Measurements from ENCODE around the gene UQCRC1. TPM values are rescaled to one million over a fixed set of nuclear protein-coding genes. Genes with fewer than 3 reads are reported as not detected.

UQCRC1 gene
- total and polyA plus RNA-seq, 9 donors = 138 to 201 (median 195) TPM

- Histone ChIP-seq H3K36me3 (ENCODE audit: control insufficient read depth, insufficient read depth, low read length) (peaks cover 14% of the 10 kb centered on the region), H3K27ac (ENCODE audit: low read length) (no peak overlapping the region), H3K9me3 (replicated peaks; ENCODE audit: control insufficient read depth, low read depth, low read length) (no peaks in the 10 kb centered on the region), H3K4me1 (ENCODE audit: control insufficient read depth, insufficient read depth, low read length) (peaks cover 31% of the 10 kb centered on the region), H3K4me3 (ENCODE audit: low read length) (no peak overlapping the region), H3K27me3 (ENCODE audit: control insufficient read depth, insufficient read depth, low read length) (peaks cover 38% of the 10 kb centered on the region)
- DNase-seq = no peak
- WGBS (ENCODE audit: insufficient coverage) = 83% methylated on average over 5 of the region's 9 CpGs
Observed at GRCh38 chr3:48593337-48593736, 16.1 kb downstream of the UQCRC1 start.

- whole genome bisulfite sequencing (ENCODE audit: insufficient coverage) = 88% methylated on average over 20 of the region's 21 CpGs
- Histone ChIP-seq H3K27me3 (ENCODE audit: control insufficient read depth, insufficient read depth, low read length) (peaks cover 38% of the 10 kb centered on the region), H3K36me3 (ENCODE audit: control insufficient read depth, insufficient read depth, low read length) (peaks cover 6% of the 10 kb centered on the region), H3K9me3 (replicated peaks; ENCODE audit: control insufficient read depth, low read depth, low read length) (no peaks in the 10 kb centered on the region), H3K4me1 (ENCODE audit: control insufficient read depth, insufficient read depth, low read length) (peaks cover 24% of the 10 kb centered on the region), H3K27ac (ENCODE audit: low read length) (no peak overlapping the region), H3K4me3 (ENCODE audit: low read length) (no peak overlapping the region)
- DNase-seq = no peak
Observed at GRCh38 chr3:48592519-48593087, 16.8 kb downstream of the UQCRC1 start.

GRCh38 chr3:48591886-48592518 is 17.4 kb downstream of the UQCRC1 start:
- peaks cover 38% of the 10 kb centered on the region for H3K27me3 ChIP-seq (ENCODE audit: control insufficient read depth, insufficient read depth, low read length)
- no peak for DNase-seq
- 89% methylated on average over 16 of the region's 22 CpGs for WGBS (ENCODE audit: insufficient coverage)
- H3K9me3 ChIP-seq (replicated peaks; ENCODE audit: control insufficient read depth, low read depth, low read length) = no peaks in the 10 kb centered on the region
- peaks cover under 1% of the 10 kb centered on the region for H3K36me3 ChIP-seq (ENCODE audit: control insufficient read depth, insufficient read depth, low read length)
- peaks cover 19% of the 10 kb centered on the region for H3K4me1 ChIP-seq (ENCODE audit: control insufficient read depth, insufficient read depth, low read length)
- H3K27ac ChIP-seq (ENCODE audit: low read length) = no peak overlapping the region
- no peak overlapping the region for H3K4me3 ChIP-seq (ENCODE audit: low read length)

- Histone ChIP-seq H3K4me1 (ENCODE audit: control insufficient read depth, insufficient read depth, low read length) (peaks cover 17% of the 10 kb centered on the region), H3K4me3 (ENCODE audit: low read length) (no peak overlapping the region), H3K9me3 (replicated peaks; ENCODE audit: control insufficient read depth, low read depth, low read length) (no peaks in the 10 kb centered on the region), H3K27me3 (ENCODE audit: control insufficient read depth, insufficient read depth, low read length) (peaks cover 38% of the 10 kb centered on the region), H3K36me3 (ENCODE audit: control insufficient read depth, insufficient read depth, low read length) (no peaks in the 10 kb centered on the region), H3K27ac (ENCODE audit: low read length) (no peak overlapping the region)
- 88% methylated on average over 14 of the region's 14 CpGs for WGBS (ENCODE audit: insufficient coverage)
- DNase-seq = no peak
Observed at GRCh38 chr3:48591436-48591835, 18.0 kb downstream of the UQCRC1 start.

GRCh38 chr3:48588230-48588629 is 21.2 kb downstream of the UQCRC1 start:
- Histone ChIP-seq H3K27me3 (ENCODE audit: control insufficient read depth, insufficient read depth, low read length) (peaks cover 11% of the 10 kb centered on the region), H3K4me3 (ENCODE audit: low read length) (no peak overlapping the region), H3K9me3 (replicated peaks; ENCODE audit: control insufficient read depth, low read depth, low read length) (no peaks in the 10 kb centered on the region), H3K27ac (ENCODE audit: low read length) (no peak overlapping the region), H3K4me1 (ENCODE audit: control insufficient read depth, insufficient read depth, low read length) (no peaks in the 10 kb centered on the region), H3K36me3 (ENCODE audit: control insufficient read depth, insufficient read depth, low read length) (no peaks in the 10 kb centered on the region)
- DNase-seq = no peak
- WGBS (ENCODE audit: insufficient coverage) = 44% methylated on average over 15 of the region's 15 CpGs

- peaks cover 8% of the 10 kb centered on the region for H3K27me3 ChIP-seq (ENCODE audit: control insufficient read depth, insufficient read depth, low read length)
- 77% methylated on average over 8 of the region's 11 CpGs for WGBS (ENCODE audit: insufficient coverage)
- no peaks in the 10 kb centered on the region for H3K36me3 ChIP-seq (ENCODE audit: control insufficient read depth, insufficient read depth, low read length)
- H3K4me1 ChIP-seq (ENCODE audit: control insufficient read depth, insufficient read depth, low read length) = no peaks in the 10 kb centered on the region
- no peak overlapping the region for H3K27ac ChIP-seq (ENCODE audit: low read length)
- DNase-seq = no peak
- H3K4me3 ChIP-seq (ENCODE audit: low read length) = no peak overlapping the region
- H3K9me3 ChIP-seq (replicated peaks; ENCODE audit: control insufficient read depth, low read depth, low read length) = no peaks in the 10 kb centered on the region
Observed at GRCh38 chr3:48587686-48588085, 21.8 kb downstream of the UQCRC1 start.

GRCh38 chr3:48585411-48585810 is 24.0 kb downstream of the UQCRC1 start:
- Histone ChIP-seq H3K36me3 (ENCODE audit: control insufficient read depth, insufficient read depth, low read length) (no peaks in the 10 kb centered on the region), H3K4me1 (ENCODE audit: control insufficient read depth, insufficient read depth, low read length) (no peaks in the 10 kb centered on the region), H3K4me3 (ENCODE audit: low read length) (no peak overlapping the region), H3K27ac (ENCODE audit: low read length) (no peak overlapping the region), H3K27me3 (ENCODE audit: control insufficient read depth, insufficient read depth, low read length) (peaks cover 8% of the 10 kb centered on the region), H3K9me3 (replicated peaks; ENCODE audit: control insufficient read depth, low read depth, low read length) (no peaks in the 10 kb centered on the region)
- no peak for DNase-seq
- WGBS (ENCODE audit: insufficient coverage) = 79% methylated on average over 2 of the region's 8 CpGs

GRCh38 chr3:48584836-48585235 is 24.6 kb downstream of the UQCRC1 start:
- H3K9me3 ChIP-seq (replicated peaks; ENCODE audit: control insufficient read depth, low read depth, low read length) = no peaks in the 10 kb centered on the region
- H3K4me3 ChIP-seq (ENCODE audit: low read length) = no peak overlapping the region
- H3K36me3 ChIP-seq (ENCODE audit: control insufficient read depth, insufficient read depth, low read length) = no peaks in the 10 kb centered on the region
- 55% methylated on average over 2 of the region's 9 CpGs for WGBS (ENCODE audit: insufficient coverage)
- peaks cover 5% of the 10 kb centered on the region for H3K27me3 ChIP-seq (ENCODE audit: control insufficient read depth, insufficient read depth, low read length)
- no peaks in the 10 kb centered on the region for H3K4me1 ChIP-seq (ENCODE audit: control insufficient read depth, insufficient read depth, low read length)
- no peak for DNase-seq
- H3K27ac ChIP-seq (ENCODE audit: low read length) = no peak overlapping the region

GRCh38 chr3:48581621-48582481 is 27.6 kb downstream of the UQCRC1 start:
- no peak for DNase-seq
- no peaks in the 10 kb centered on the region for H3K36me3 ChIP-seq (ENCODE audit: control insufficient read depth, insufficient read depth, low read length)
- no peak overlapping the region for H3K4me3 ChIP-seq (ENCODE audit: low read length)
- WGBS (ENCODE audit: insufficient coverage) = 89% methylated on average over 11 of the region's 14 CpGs
- no peaks in the 10 kb centered on the region for H3K4me1 ChIP-seq (ENCODE audit: control insufficient read depth, insufficient read depth, low read length)
- H3K27ac ChIP-seq (ENCODE audit: low read length) = no peak overlapping the region
- no peaks in the 10 kb centered on the region for H3K27me3 ChIP-seq (ENCODE audit: control insufficient read depth, insufficient read depth, low read length)
- H3K9me3 ChIP-seq (replicated peaks; ENCODE audit: control insufficient read depth, low read depth, low read length) = no peaks in the 10 kb centered on the region

- Histone ChIP-seq H3K36me3 (ENCODE audit: control insufficient read depth, insufficient read depth, low read length) (no peaks in the 10 kb centered on the region), H3K9me3 (replicated peaks; ENCODE audit: control insufficient read depth, low read depth, low read length) (no peaks in the 10 kb centered on the region), H3K4me3 (ENCODE audit: low read length) (no peak overlapping the region), H3K27me3 (ENCODE audit: control insufficient read depth, insufficient read depth, low read length) (no peaks in the 10 kb centered on the region), H3K27ac (ENCODE audit: low read length) (no peak overlapping the region), H3K4me1 (ENCODE audit: control insufficient read depth, insufficient read depth, low read length) (no peaks in the 10 kb centered on the region)
- 72% methylated on average over 4 of the region's 4 CpGs for WGBS (ENCODE audit: insufficient coverage)
- DNase-seq = no peak
Observed at GRCh38 chr3:48576647-48577046, 32.8 kb downstream of the UQCRC1 start.
